Measurements from ENCODE around the gene ANKRD52. TPM values are rescaled to one million over a fixed set of nuclear protein-coding genes. Genes with fewer than 3 reads are reported as not detected.
A peak's percentile ranks its signal among the peaks of the same experiment; 100 is the strongest.

ANKRD52 gene
- polyA plus RNA-seq, 2 of the 4 experiments (the other 2 are of a cell fraction) = 26.1 to 48.7 TPM

- WGBS (ENCODE audit: missing lambda C conversion rate) = under 1% methylated on average over 23 of the region's 27 CpGs
- peaks cover 45% of the 10 kb centered on the region for H3K4me1 ChIP-seq
- CTCF ChIA-PET = interaction anchor here (0.5 to 14.6 kb wide), 38 partner anchors 10 to 1019 kb away, joined by 3 to 146 read pairs (median 6); partner anchors contain the start of genes CNPY2, COQ10A, RNF41 and SMARCC2
- TF ChIP-seq POLR2A (IDR thresholded peaks at IDR 0.05; ENCODE audit: low read length) (peak; percentile 16; the same call in 1 of the 2 replicates), CEBPB (IDR thresholded peaks at IDR 0.05) (no peak), ATOH8 (CRISPR knock-in tag; IDR thresholded peaks at IDR 0.05; ENCODE audit: low read depth) (no peak), CTCF (IDR thresholded peaks at IDR 0.05) (peak; percentile 31; the same call in 2 of the 3 replicates), BCL3 (IDR thresholded peaks at IDR 0.05) (no peak)
- peak; percentile 28 to 65 for ATAC-seq
- peak overlapping the region; percentile 79 for H3K4me2 ChIP-seq
- no peaks in the 10 kb centered on the region for H3K9me3 ChIP-seq
- peak overlapping the region; percentile 94 for H3K4me3 ChIP-seq
- peak overlapping the region; percentile 92 to 97 for H3K27ac ChIP-seq
- DNase-seq (ENCODE audit: low read depth in 1 of 2, low spot score in 1 of 2) = peak; percentile 44 to 63
- FAIRE-seq = no peak
- POLR2A ChIA-PET = interaction anchor here (0.5 to 2.7 kb wide), 5 partner anchors 9 to 171 kb away, joined by 3 to 21 read pairs (median 4); partner anchors contain the start of genes COQ10A, CS, RNF41 and SMARCC2
Observed at GRCh38 chr12:56257491-56258067, 605 bp downstream of the ANKRD52 start.

GRCh38 chr12:56257071-56257470 is 1.1 kb downstream of the ANKRD52 start:
- TF ChIP-seq NFE2L2 (conservative IDR thresholded peaks at IDR 0.05; ENCODE audit: low read length) (no peak), MYC (IDR thresholded peaks at IDR 0.05; ENCODE audit: borderline replicate concordance, low read length) (no peak), HOXB5 (CRISPR knock-in tag; IDR thresholded peaks at IDR 0.05) (no peak), POLR2A (IDR thresholded peaks at IDR 0.05; ENCODE audit: low read length) (no peak), KDM1A (IDR thresholded peaks at IDR 0.05; ENCODE audit: low read depth) (no peak), GATA3 (IDR thresholded peaks at IDR 0.05; ENCODE audit: borderline replicate concordance) (no peak), USF2 (IDR thresholded peaks at IDR 0.05) (no peak), E2F6 (IDR thresholded peaks at IDR 0.05; ENCODE audit: borderline replicate concordance, low read depth) (no peak), CBX8 (IDR thresholded peaks at IDR 0.05) (no peak), ZFP36 (IDR thresholded peaks at IDR 0.05; ENCODE audit: borderline replicate concordance, partially characterized antibody) (no peak), HOXA7 (CRISPR knock-in tag; IDR thresholded peaks at IDR 0.05) (no peak), RFX5 (IDR thresholded peaks at IDR 0.05) (no peak), ESRRA (IDR thresholded peaks at IDR 0.05; ENCODE audit: borderline replicate concordance, low read length) (no peak), HOXB13 (CRISPR knock-in tag; IDR thresholded peaks at IDR 0.05; ENCODE audit: low read depth) (no peak), ELK1 (IDR thresholded peaks at IDR 0.05; ENCODE audit: low read depth, low read length) (no peak), ATOH8 (CRISPR knock-in tag; IDR thresholded peaks at IDR 0.05; ENCODE audit: low read depth) (no peak), CTCF (IDR thresholded peaks at IDR 0.05) (no peak), RCOR1 (IDR thresholded peaks at IDR 0.05; ENCODE audit: low read depth, low read length) (no peak)
- peaks cover 40% of the 10 kb centered on the region for H3K4me1 ChIP-seq
- FAIRE-seq (no peak), ATAC-seq (no peak), DNase-seq (ENCODE audit: low read depth in 1 of 2, low spot score in 1 of 2) (no peak)
- H3K27ac ChIP-seq = peak overlapping the region; percentile 92 to 97
- 48% methylated on average over 8 of the region's 8 CpGs for WGBS (ENCODE audit: missing lambda C conversion rate)
- ChIA-PET POLR2A (interaction anchor here (1.5 to 2.7 kb wide), 3 partner anchors 10 to 43 kb away, joined by 3 to 21 read pairs (median 16); partner anchors contain the start of genes COQ10A, CS and RNF41), CTCF (interaction anchor here (1.0 to 14.6 kb wide), 17 partner anchors 9 to 518 kb away, joined by 3 to 146 read pairs (median 15); partner anchors contain the start of genes COQ10A, RNF41, SMARCC2 and ZC3H10)
- H3K9me3 ChIP-seq = no peaks in the 10 kb centered on the region
- peak overlapping the region; percentile 79 for H3K4me2 ChIP-seq
- H3K4me3 ChIP-seq = peak overlapping the region; percentile 94

Measured in A549 (cell line).